Measurements from ENCODE around the gene CAMSAP2. TPM values are rescaled to one million over a fixed set of nuclear protein-coding genes. Genes with fewer than 3 reads are reported as not detected.
A peak's percentile ranks its signal among the peaks of the same experiment; 100 is the strongest.

Gene CAMSAP2
- total RNA-seq, 2 donors from 2014 or later: 5.4 to 7.5 TPM

GRCh38 chr1:200900877-200901276 lies 162.2 kb downstream of the CAMSAP2 start:
- H3K4me1 ChIP-seq: peaks cover 11% of the 10 kb centered on the region
- no peak overlapping the region for H3K4me3 ChIP-seq
- H3K36me3 ChIP-seq: peaks cover 5% of the 10 kb centered on the region
- no peaks in the 10 kb centered on the region for H3K9me3 ChIP-seq
- no peak overlapping the region for H3K9ac ChIP-seq (ENCODE audit: low read depth in 2 of 2, low read length in 2 of 2)
- H3K27me3 ChIP-seq: no peaks in the 10 kb centered on the region
- H3K27ac ChIP-seq: no peak overlapping the region
- intact Hi-C loops (cut with DNase I): no loop called here
- TF ChIP-seq CTCF (IDR thresholded peaks at IDR 0.05): no peak
- DNase-seq: no peak

GRCh38 chr1:200901350-200901749 lies 162.7 kb downstream of the CAMSAP2 start:
- Histone ChIP-seq H3K27ac (peak overlapping the region; percentile 3), H3K27me3 (no peaks in the 10 kb centered on the region), H3K4me1 (peaks cover 13% of the 10 kb centered on the region), H3K9me3 (no peaks in the 10 kb centered on the region), H3K36me3 (peaks cover 5% of the 10 kb centered on the region), H3K9ac (ENCODE audit: low read depth in 2 of 2, low read length in 2 of 2) (no peak overlapping the region), H3K4me3 (no peak overlapping the region)
- no peak for DNase-seq
- intact Hi-C loops (cut with DNase I): no loop called here
- TF ChIP-seq CTCF (IDR thresholded peaks at IDR 0.05): no peak

GRCh38 chr1:200901796-200902444 lies 163.2 kb downstream of the CAMSAP2 start:
- peaks cover 5% of the 10 kb centered on the region for H3K36me3 ChIP-seq
- H3K27ac ChIP-seq: peak overlapping the region; percentile 3
- intact Hi-C loops (cut with DNase I): no loop called here
- H3K9ac ChIP-seq (ENCODE audit: low read depth in 2 of 2, low read length in 2 of 2): peak overlapping the region in 1 of 2 donors; percentile 6
- peaks cover 19% of the 10 kb centered on the region for H3K4me1 ChIP-seq
- H3K4me3 ChIP-seq: no peak overlapping the region
- H3K9me3 ChIP-seq: no peaks in the 10 kb centered on the region
- DNase-seq: no peak
- no peak for TF ChIP-seq CTCF (IDR thresholded peaks at IDR 0.05)
- H3K27me3 ChIP-seq: no peaks in the 10 kb centered on the region

GRCh38 chr1:200903793-200904192 lies 165.1 kb downstream of the CAMSAP2 start:
- intact Hi-C loops (cut with DNase I): no loop called here
- Histone ChIP-seq H3K9me3 (no peaks in the 10 kb centered on the region), H3K27ac (no peak overlapping the region), H3K27me3 (no peaks in the 10 kb centered on the region), H3K4me3 (no peak overlapping the region), H3K36me3 (peaks cover 5% of the 10 kb centered on the region), H3K9ac (ENCODE audit: low read depth in 2 of 2, low read length in 2 of 2) (no peak overlapping the region), H3K4me1 (peaks cover 19% of the 10 kb centered on the region)
- DNase-seq: no peak
- TF ChIP-seq CTCF (IDR thresholded peaks at IDR 0.05): no peak

- Histone ChIP-seq H3K36me3 (no peaks in the 10 kb centered on the region), H3K27me3 (no peaks in the 10 kb centered on the region), H3K9me3 (no peaks in the 10 kb centered on the region), H3K4me3 (no peak overlapping the region), H3K27ac (peak overlapping the region; percentile 46), H3K4me1 (peaks cover 24% of the 10 kb centered on the region), H3K9ac (ENCODE audit: low read depth in 2 of 2, low read length in 2 of 2) (no peak overlapping the region)
- intact Hi-C loops (cut with DNase I): no loop called here
- no peak for TF ChIP-seq CTCF (IDR thresholded peaks at IDR 0.05)
- no peak for DNase-seq
Observed at GRCh38 chr1:200904772-200905171, 166.1 kb downstream of the CAMSAP2 start.
